ENCODE measurements around the gene AMBP. TPM values are rescaled to one million over a fixed set of nuclear protein-coding genes. Genes with fewer than 3 reads are reported as not detected.

AMBP gene
- 0.31 and 0.78 TPM in 2 replicates for total RNA-seq

DNA sequence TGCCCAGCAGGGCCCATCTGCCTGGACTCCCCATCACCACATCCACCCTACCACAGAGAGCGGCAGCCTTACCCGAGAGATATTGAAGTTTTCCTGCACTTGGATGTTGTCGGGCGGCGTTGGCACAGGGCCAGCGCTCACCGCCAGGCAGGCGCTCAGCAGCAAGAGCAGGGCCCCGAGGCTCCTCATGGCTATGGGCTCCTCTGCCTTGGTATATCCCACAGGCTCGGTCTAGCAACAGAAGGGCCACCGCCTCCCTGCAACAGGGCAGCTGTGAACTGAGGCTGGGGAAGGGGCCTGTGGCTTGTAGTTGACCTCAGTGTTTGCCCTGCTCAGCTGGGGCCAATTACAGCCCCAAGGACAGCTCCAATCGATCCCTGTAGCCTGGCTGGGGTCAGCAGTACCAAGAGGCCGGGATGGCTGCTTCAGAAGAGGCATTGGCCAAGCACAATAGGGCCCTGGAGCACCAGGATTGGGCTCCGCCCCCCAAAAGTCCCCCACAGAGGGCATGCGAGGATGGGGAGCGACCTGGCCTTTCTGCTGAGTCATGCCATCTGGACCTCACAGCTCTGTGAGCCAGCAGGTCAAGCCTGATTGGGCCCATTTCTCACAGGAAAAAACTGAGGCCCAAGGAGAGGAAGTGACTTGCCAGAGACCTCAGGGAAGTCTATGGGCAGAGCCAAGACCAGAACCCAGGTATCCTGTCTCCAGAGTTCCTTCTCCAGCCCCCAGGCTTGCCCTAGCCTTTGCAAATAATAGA is at the start of gene AMBP:
TSS of gene AMBP (minus strand) at position 280 of the 760 bp plus-strand sequence. CDS start at position 189, 91 bp downstream.

DNA sequence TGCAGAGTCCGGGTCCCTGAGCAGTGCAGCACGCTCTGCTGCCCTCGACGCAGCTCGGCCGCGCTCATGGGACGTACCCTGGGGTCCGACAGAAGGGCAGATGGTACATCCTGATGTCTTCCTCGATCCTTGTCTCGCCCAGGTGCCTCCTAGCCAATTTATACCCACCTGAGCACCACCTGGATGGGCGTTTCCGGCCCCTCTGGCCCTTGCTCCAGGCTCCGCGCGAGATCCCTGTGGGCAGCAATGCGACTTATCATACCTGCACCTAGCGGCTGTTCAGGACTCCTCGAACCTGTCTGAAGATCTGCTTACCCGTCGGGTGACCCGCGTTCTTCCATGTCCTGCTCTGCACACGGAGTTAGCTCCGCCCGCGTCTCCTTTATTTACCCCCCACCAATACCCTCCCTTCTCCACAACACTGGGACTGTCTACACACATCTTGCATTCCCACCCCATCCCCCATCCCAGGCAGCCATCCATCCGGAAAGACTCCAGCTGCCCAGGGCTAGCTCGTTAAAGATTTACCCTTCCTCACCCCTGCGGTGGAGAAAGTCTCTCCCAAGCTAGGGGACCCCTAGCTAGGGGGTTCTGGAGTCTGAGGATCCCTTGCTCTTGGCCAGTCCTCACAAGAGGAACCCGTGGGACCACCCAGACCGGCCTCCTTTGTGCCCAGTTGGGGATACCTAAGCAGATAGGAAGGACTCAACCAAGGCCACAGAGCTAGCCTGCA is 21.0 kb upstream of the AMBP start, which contains the start of gene KIF12:
TSS of gene KIF12 (minus strand) at position 357 of the 733 bp plus-strand sequence. CDS start at position 341, 16 bp downstream.

Other genes with a start within 250 kb of the AMBP start
- gene ZNF618, start 202.0 kb downstream of the AMBP start, total RNA-seq: 7.1 and 8.0 TPM in 2 replicates
- not detected in 2 replicates for gene KIF12, start 21.0 kb upstream of the AMBP start, total RNA-seq
- 3.8 and 7.6 TPM in 2 replicates for gene COL27A1, start 77.2 kb upstream of the AMBP start, total RNA-seq
- gene ORM1, start 244.8 kb upstream of the AMBP start, total RNA-seq: not detected in 2 replicates

Data from cardiac ventricle fibroblast (primary cell).